H9 (cell line): ENCODE data around the gene PLLP. TPM values are rescaled to one million over a fixed set of nuclear protein-coding genes. Genes with fewer than 3 reads are reported as not detected.

ENCODE experiments used
- DNase-seq: peaks from one replicate; pipeline ENCODE4 v3.0.0-alpha.2; 2017
- H2AFZ ChIP-seq: one replicate; pipeline ENCODE4 v1.6.1; 2013; ENCODE audit warnings: mild to moderate bottlenecking, low read length, control low read depth, moderate library complexity
- H2AK5ac ChIP-seq: 2 replicates; pipeline ENCODE4 v1.6.1; 2013; ENCODE audit warnings: low read length, control low read depth, mixed read lengths; ENCODE audit not compliant: insufficient read length
- H2BK120ac ChIP-seq: one replicate; pipeline ENCODE4 v1.6.1; 2013; ENCODE audit warnings: low read depth, mild to moderate bottlenecking, low read length, control low read depth, inconsistent platforms; ENCODE audit not compliant: poor library complexity, severe bottlenecking
- H2BK12ac ChIP-seq: 2 replicates; pipeline ENCODE4 v1.6.1; 2013; ENCODE audit warnings: low read length, control low read depth, mixed read lengths, low read depth; ENCODE audit not compliant: insufficient read length
- H2BK15ac ChIP-seq: 2 replicates; pipeline ENCODE4 v1.6.1; 2013; ENCODE audit warnings: low read depth, low read length, control low read depth
- H2BK20ac ChIP-seq: one replicate; pipeline ENCODE4 v1.6.1; 2013; ENCODE audit warnings: low read depth, mild to moderate bottlenecking, low read length, control low read depth, inconsistent platforms; ENCODE audit not compliant: poor library complexity, severe bottlenecking
- H2BK5ac ChIP-seq: 2 replicates; pipeline ENCODE4 v1.6.1; 2013; ENCODE audit warnings: low read length, control low read depth, mixed read lengths; ENCODE audit not compliant: insufficient read length
- H3K14ac ChIP-seq: 2 replicates; pipeline ENCODE4 v1.6.1; 2013; ENCODE audit warnings: low read length, control low read depth; ENCODE audit not compliant: insufficient read depth
- H3K18ac ChIP-seq: 2 replicates; pipeline ENCODE4 v1.6.1; 2013; ENCODE audit warnings: low read depth, mild to moderate bottlenecking, mixed read lengths, low read length, control low read depth; ENCODE audit not compliant: insufficient read length
- H3K23ac ChIP-seq: 2 replicates; pipeline ENCODE4 v1.6.1; 2013; ENCODE audit warnings: low read length, control low read depth, mixed read lengths, low read depth; ENCODE audit not compliant: insufficient read length
- H3K23me2 ChIP-seq: 2 replicates; pipeline ENCODE4 v1.6.1; 2013; ENCODE audit warnings: low read depth, mild to moderate bottlenecking, mixed read lengths, low read length, control low read depth; ENCODE audit not compliant: insufficient read length, poor library complexity, severe bottlenecking
- H3K27ac ChIP-seq: 2 replicates; pipeline ENCODE4 v1.5.1; 2013; ENCODE audit warnings: low read length, control low read depth, mixed read lengths, low read depth; ENCODE audit not compliant: insufficient read length
- H3K27me3 ChIP-seq: 2 replicates; pipeline ENCODE4 v1.6.1; 2013; ENCODE audit warnings: low read length, control low read depth, inconsistent platforms; ENCODE audit not compliant: insufficient read depth
- H3K4ac ChIP-seq: 2 replicates; pipeline ENCODE4 v1.6.1; 2013; ENCODE audit warnings: low read depth, mild to moderate bottlenecking, control low read depth, inconsistent platforms, low read length, moderate library complexity
- H3K4me1 ChIP-seq: 2 replicates; pipeline ENCODE4 v1.6.1; 2013; ENCODE audit warnings: low read length, control low read depth, inconsistent platforms; ENCODE audit not compliant: insufficient read depth
- H3K4me2 ChIP-seq: 2 replicates; pipeline ENCODE4 v1.6.1; 2013; ENCODE audit warnings: low read length, control low read depth, mixed read lengths; ENCODE audit not compliant: insufficient read length, insufficient read depth
- H3K56ac ChIP-seq: 2 replicates; pipeline ENCODE4 v1.6.1; 2013; ENCODE audit warnings: low read depth, mild to moderate bottlenecking, mixed read lengths, low read length, control low read depth; ENCODE audit not compliant: insufficient read length
- H3K79me1 ChIP-seq: 2 replicates; pipeline ENCODE4 v1.6.1; 2013; ENCODE audit warnings: low read depth, mild to moderate bottlenecking, moderate library complexity, low read length, control low read depth, inconsistent platforms; ENCODE audit not compliant: insufficient read depth, poor library complexity, severe bottlenecking
- H3K79me2 ChIP-seq: 2 replicates; pipeline ENCODE4 v1.6.1; 2013; ENCODE audit warnings: low read length, control low read depth, inconsistent platforms; ENCODE audit not compliant: insufficient read depth
- H3K9ac ChIP-seq: 2 replicates; pipeline ENCODE4 v1.6.1; 2013; ENCODE audit warnings: low read length, control low read depth, mixed read lengths; ENCODE audit not compliant: insufficient read length; ENCODE audit errors: extremely low read depth
- H3K9me3 ChIP-seq: one replicate; pipeline ENCODE4 v1.6.1; 2013; ENCODE audit warnings: low read depth, low read length, inconsistent platforms; ENCODE audit not compliant: control insufficient read depth
- H3T11ph ChIP-seq: one replicate; pipeline ENCODE4 v1.6.1; 2013; ENCODE audit warnings: mild to moderate bottlenecking, low read length, control low read depth, inconsistent platforms
- H4K20me1 ChIP-seq: one replicate; pipeline ENCODE4 v1.6.1; 2013; ENCODE audit not compliant: control insufficient read depth, insufficient read length, insufficient read depth
- H4K5ac ChIP-seq: 2 replicates; pipeline ENCODE4 v1.6.1; 2013; ENCODE audit warnings: low read depth, mild to moderate bottlenecking, mixed read lengths, low read length, control low read depth; ENCODE audit not compliant: insufficient read length
- H4K8ac ChIP-seq: replicated peaks from 2 replicates; pipeline ENCODE4 v1.6.1; 2013; ENCODE audit warnings: low read length, control low read depth, mixed read lengths, low read depth; ENCODE audit not compliant: insufficient read length
- H4K91ac ChIP-seq: 2 replicates; pipeline ENCODE4 v1.6.1; 2013; ENCODE audit warnings: low read depth, mild to moderate bottlenecking, moderate library complexity, mixed read lengths, low read length, control low read depth; ENCODE audit not compliant: insufficient read length
- H3K27ac Mint-ChIP-seq, 3 experiments: 2 replicates in 2 of 3; 3 replicates in 1 of 3; pipeline ENCODE4 v1.8.0; 2020 to 2021; ENCODE audit warnings: mixed read lengths in 3 of 3, mild to moderate bottlenecking in 1 of 3, moderate library complexity in 1 of 3
- H3K27me3 Mint-ChIP-seq: 2 replicates; pipeline ENCODE4 v1.8.0; 2021; ENCODE audit warnings: low read depth, mild to moderate bottlenecking, moderate library complexity, mixed read lengths
- H3K36me3 Mint-ChIP-seq, 3 experiments: 2 replicates in 2 of 3; 3 replicates in 1 of 3; pipeline ENCODE4 v1.8.0; 2020 to 2021; ENCODE audit warnings: low read depth in 3 of 3, mixed read lengths in 3 of 3; ENCODE audit not compliant: insufficient read depth in 1 of 3
- H3K4me1 Mint-ChIP-seq, 2 experiments: 2 replicates each; pipeline ENCODE4 v1.8.0; 2020; ENCODE audit warnings: mixed read lengths in 2 of 2
- H3K4me3 Mint-ChIP-seq, 2 experiments: 2 replicates in 1 of 2; 3 replicates in 1 of 2; pipeline ENCODE4 v1.8.0; 2020 to 2021; ENCODE audit warnings: mild to moderate bottlenecking in 2 of 2, mixed read lengths in 2 of 2, moderate library complexity in 1 of 2
- H3K9me3 Mint-ChIP-seq, 2 experiments: 2 replicates in 1 of 2; 3 replicates in 1 of 2; pipeline ENCODE4 v1.8.0; 2020; ENCODE audit warnings: mild to moderate bottlenecking in 2 of 2, mixed read lengths in 2 of 2, moderate library complexity in 1 of 2
- CTCF ChIP-seq: fragments of 200-600 bp; sonication (generic); conservative IDR thresholded peaks from 3 replicates; pipeline ENCODE4 v1.8.0; 2021; ENCODE audit warnings: antibody characterized with exemption, mild to moderate bottlenecking
- WGBS: extraction: QIAGEN DNeasy Blood & Tissue Kit; methylation state at CpG from one replicate; pipeline ENCODE4 v1.1.7; 2013; ENCODE audit warnings: missing lambda C conversion rate, low lambda C conversion rate, mixed read lengths; ENCODE audit not compliant: insufficient read length; ENCODE audit errors: extremely low coverage; 5-methylcytosine and 5-hydroxymethylcytosine counted together
- total RNA-seq: library from RNA; stranded (reverse); gene quantifications from 2 replicates; pipeline ENCODE4 v1.2.1, GENCODE V29; 2021

Gene PLLP
- total RNA-seq, 1 experiment from 2014 or later = 1.8 TPM

- Histone ChIP-seq H3K79me1 (no peaks in the 10 kb centered on the region), H3K4ac (no peak overlapping the region), H3K79me2 (no peaks in the 10 kb centered on the region), H3K14ac (no peak overlapping the region), H4K8ac (no peak overlapping the region), H3K27me3 (no peaks in the 10 kb centered on the region), H3K4me2 (peak overlapping the region; percentile 62), H3K9ac (peak overlapping the region; percentile 56), H2AFZ (peak overlapping the region; percentile 86), H2BK5ac (no peak overlapping the region), H3K4me1 (no peaks in the 10 kb centered on the region), H3K27ac (no peak overlapping the region), H2BK12ac (no peak overlapping the region), H4K5ac (no peak overlapping the region), H2AK5ac (no peak overlapping the region), H4K91ac (no peak overlapping the region), H3T11ph (no peak overlapping the region), H3K56ac (no peak overlapping the region), H2BK120ac (no peak overlapping the region), H3K9me3 (no peaks in the 10 kb centered on the region), H3K18ac (no peak overlapping the region), H3K23me2 (peaks cover 4% of the 10 kb centered on the region), H3K23ac (no peak overlapping the region), H2BK20ac (no peak overlapping the region), H2BK15ac (no peak overlapping the region), H4K20me1 (no peaks in the 10 kb centered on the region)
- DNase-seq = no peak
- TF ChIP-seq CTCF = no peak; the same call in 1 of the 3 replicates
- Mint-ChIP-seq H3K4me1 (peaks cover 15 to 17% of the 10 kb centered on the region in 2 experiments), H3K27me3 (peaks cover 6% of the 10 kb centered on the region; the same call in 1 of the 2 replicates), H3K27ac (no peak overlapping the region), H3K9me3 (peaks cover 0 to 2% of the 10 kb centered on the region in 2 experiments; a peak in 1 of 5 replicates), H3K4me3 (no peak overlapping the region), H3K36me3 (no peaks in the 10 kb centered on the region)
- no CpG with 5 or more reads among the region's 14 CpGs for WGBS
These were observed 14.7 kb upstream of the PLLP start for GRCh38 chr16:57299009-57299718.
